ENCODE measurements around the gene NCKAP5. TPM values are rescaled to one million over a fixed set of nuclear protein-coding genes. Genes with fewer than 3 reads are reported as not detected.

The NCKAP5 gene
- total and polyA plus RNA-seq, 2 donors (not counting 1 experiment from before 2014, with no cell fraction given) = not detected

DNA sequence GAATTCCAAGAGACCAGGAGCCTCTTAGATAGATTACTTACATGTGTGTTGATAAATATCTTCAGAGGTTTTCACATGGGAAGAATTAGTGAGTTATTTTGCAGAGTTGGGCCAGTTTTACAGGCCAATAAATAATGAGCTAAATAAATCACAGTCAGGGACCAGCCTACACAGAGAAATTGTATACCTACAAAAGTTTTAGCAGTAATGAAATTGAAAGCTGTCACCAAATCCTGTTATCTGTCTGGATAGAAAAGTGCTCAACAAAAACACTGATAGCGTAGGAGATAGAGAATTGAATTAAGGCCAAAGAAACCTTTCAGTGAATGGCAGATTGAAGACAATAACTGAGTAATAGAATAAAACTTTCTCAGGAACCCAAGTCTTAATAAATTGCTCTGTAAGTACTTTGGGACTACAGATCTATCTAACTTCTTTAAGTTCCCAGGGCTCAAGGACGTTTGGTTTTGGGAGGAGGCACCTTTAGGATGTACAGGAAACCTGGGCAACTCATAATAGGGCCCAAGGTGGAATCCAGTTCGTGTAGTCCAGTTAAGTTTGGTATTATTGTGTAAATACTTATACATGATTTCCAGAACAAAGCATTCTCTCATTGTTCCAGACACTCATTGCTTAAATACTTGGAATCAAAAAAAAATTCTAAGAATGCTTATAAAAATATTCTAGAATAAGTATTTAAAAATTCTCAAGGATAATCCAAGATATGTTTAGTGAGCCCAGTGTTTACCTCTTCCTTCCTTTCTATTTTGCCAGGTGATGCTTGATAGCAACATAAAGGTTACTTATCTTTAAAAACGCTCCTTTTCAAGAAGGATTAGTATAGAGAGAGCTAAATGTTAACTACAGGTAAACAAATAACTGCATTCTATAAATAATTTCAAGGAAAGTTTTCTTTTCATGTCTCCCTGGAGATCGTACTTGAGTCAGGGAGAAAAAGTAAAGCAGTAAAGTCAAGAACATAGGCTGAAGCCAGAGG lies 134.5 kb downstream of the NCKAP5 start:
- Mint-ChIP-seq H3K4me3 (no peak overlapping the region), H3K27ac (no peak overlapping the region), H3K27me3 (no peaks in the 10 kb centered on the region), H3K4me1 (no peaks in the 10 kb centered on the region), H3K9me3 (ENCODE audit: insufficient read depth) (peaks cover 2% of the 10 kb centered on the region)
- ATAC-seq (ENCODE audit: low read depth) (no peak), DNase-seq (no peak)
- no CpG with 5 or more reads among the region's 5 CpGs for WGBS (ENCODE audit: insufficient coverage)
- H3K9me3 ChIP-seq (ENCODE audit: control extremely low read depth in 1 of 3, control insufficient read depth in 2 of 3, insufficient read depth in 1 of 3, low read length in 2 of 3) = peaks cover 0 to 2% (median 1%) of the 10 kb centered on the region in 3 donors
- no peaks in the 10 kb centered on the region for H3K79me2 ChIP-seq (ENCODE audit: control insufficient read depth, insufficient read depth, low read length)
- H2AFZ ChIP-seq (ENCODE audit: insufficient read depth, low read depth, low read length, poor library complexity, severe bottlenecking) = no peak overlapping the region
- H3K4me2 ChIP-seq (replicated peaks; ENCODE audit: low read depth, low read length, poor library complexity, severe bottlenecking) = no peak overlapping the region
- no peak overlapping the region for H3K9ac ChIP-seq (ENCODE audit: low read length)
- H4K20me1 ChIP-seq (ENCODE audit: control insufficient read depth, insufficient read depth, low read length, poor library complexity, severe bottlenecking) = no peaks in the 10 kb centered on the region
- POLR2A ChIA-PET = no interaction called here
- intact Hi-C loops (cut with micrococcal nuclease) = no loop called here
- H3K4me3 ChIP-seq (ENCODE audit: control extremely low read depth in 1 of 5, extremely low read depth in 1 of 5, insufficient read depth in 1 of 5, low read depth in 2 of 5, low read length in 4 of 5) = no peak overlapping the region
- H3K4me1 ChIP-seq (ENCODE audit: control insufficient read depth in 2 of 2, insufficient read depth in 2 of 2, low read length in 2 of 2) = no peaks in the 10 kb centered on the region
- CTCF ChIA-PET = no interaction called here
- no peaks in the 10 kb centered on the region for H3K27me3 ChIP-seq (replicated peaks in 1 of 4; ENCODE audit: control extremely low read depth in 1 of 4, control insufficient read depth in 3 of 4, insufficient read depth in 4 of 4, low read length in 3 of 4)
- H3K27ac ChIP-seq (ENCODE audit: low read length in 2 of 2) = no peak overlapping the region
- TF ChIP-seq, protein P1, sequence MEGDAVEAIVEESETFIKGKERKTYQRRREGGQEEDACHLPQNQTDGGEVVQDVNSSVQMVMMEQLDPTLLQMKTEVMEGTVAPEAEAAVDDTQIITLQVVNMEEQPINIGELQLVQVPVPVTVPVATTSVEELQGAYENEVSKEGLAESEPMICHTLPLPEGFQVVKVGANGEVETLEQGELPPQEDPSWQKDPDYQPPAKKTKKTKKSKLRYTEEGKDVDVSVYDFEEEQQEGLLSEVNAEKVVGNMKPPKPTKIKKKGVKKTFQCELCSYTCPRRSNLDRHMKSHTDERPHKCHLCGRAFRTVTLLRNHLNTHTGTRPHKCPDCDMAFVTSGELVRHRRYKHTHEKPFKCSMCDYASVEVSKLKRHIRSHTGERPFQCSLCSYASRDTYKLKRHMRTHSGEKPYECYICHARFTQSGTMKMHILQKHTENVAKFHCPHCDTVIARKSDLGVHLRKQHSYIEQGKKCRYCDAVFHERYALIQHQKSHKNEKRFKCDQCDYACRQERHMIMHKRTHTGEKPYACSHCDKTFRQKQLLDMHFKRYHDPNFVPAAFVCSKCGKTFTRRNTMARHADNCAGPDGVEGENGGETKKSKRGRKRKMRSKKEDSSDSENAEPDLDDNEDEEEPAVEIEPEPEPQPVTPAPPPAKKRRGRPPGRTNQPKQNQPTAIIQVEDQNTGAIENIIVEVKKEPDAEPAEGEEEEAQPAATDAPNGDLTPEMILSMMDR (IDR thresholded peaks at IDR 0.05) = no peak
- no peak for TF ChIP-seq EZH2 (IDR thresholded peaks at IDR 0.05; ENCODE audit: borderline replicate concordance, insufficient read depth, low read depth, low read length, poor library complexity, severe bottlenecking)
- H3K36me3 ChIP-seq (replicated peaks in 1 of 2; ENCODE audit: control extremely low read depth in 1 of 2, control insufficient read depth in 1 of 2, extremely low read depth in 1 of 2, insufficient read depth in 2 of 2, low read length in 1 of 2) = no peaks in the 10 kb centered on the region

DNA sequence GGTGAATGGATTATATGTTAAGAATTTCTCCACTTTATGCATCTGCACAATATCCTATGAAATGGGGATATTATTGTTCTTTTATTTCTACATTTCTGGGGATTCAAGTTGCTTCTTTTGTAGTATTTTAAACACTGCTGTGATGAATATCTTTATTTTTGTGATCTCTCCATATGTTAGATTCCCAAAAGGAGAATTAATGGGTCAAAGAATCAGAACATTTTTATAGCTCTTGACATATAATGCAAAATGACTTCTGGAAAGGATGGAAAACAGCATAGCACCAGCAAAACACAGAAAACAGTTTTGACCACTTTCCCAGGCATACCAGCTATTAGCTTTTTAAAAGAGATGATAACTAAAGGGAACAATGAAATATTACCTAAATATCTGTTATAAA lies 135.5 kb downstream of the NCKAP5 start:
- no peak for TF ChIP-seq EZH2 (IDR thresholded peaks at IDR 0.05; ENCODE audit: borderline replicate concordance, insufficient read depth, low read depth, low read length, poor library complexity, severe bottlenecking)
- TF ChIP-seq, protein P1 (IDR thresholded peaks at IDR 0.05) = no peak
- Histone ChIP-seq H3K4me3 (ENCODE audit: control extremely low read depth in 1 of 5, extremely low read depth in 1 of 5, insufficient read depth in 1 of 5, low read depth in 2 of 5, low read length in 4 of 5) (no peak overlapping the region), H3K4me2 (replicated peaks; ENCODE audit: low read depth, low read length, poor library complexity, severe bottlenecking) (no peak overlapping the region), H3K4me1 (ENCODE audit: control insufficient read depth in 2 of 2, insufficient read depth in 2 of 2, low read length in 2 of 2) (no peaks in the 10 kb centered on the region), H3K9me3 (ENCODE audit: control extremely low read depth in 1 of 3, control insufficient read depth in 2 of 3, insufficient read depth in 1 of 3, low read length in 2 of 3) (peaks cover 0 to 3% (median 1%) of the 10 kb centered on the region in 3 donors), H3K27me3 (replicated peaks in 1 of 4; ENCODE audit: control extremely low read depth in 1 of 4, control insufficient read depth in 3 of 4, insufficient read depth in 4 of 4, low read length in 3 of 4) (no peaks in the 10 kb centered on the region), H3K79me2 (ENCODE audit: control insufficient read depth, insufficient read depth, low read length) (no peaks in the 10 kb centered on the region), H3K27ac (ENCODE audit: low read length in 2 of 2) (no peak overlapping the region), H3K36me3 (replicated peaks in 1 of 2; ENCODE audit: control extremely low read depth in 1 of 2, control insufficient read depth in 1 of 2, extremely low read depth in 1 of 2, insufficient read depth in 2 of 2, low read length in 1 of 2) (no peaks in the 10 kb centered on the region), H2AFZ (ENCODE audit: insufficient read depth, low read depth, low read length, poor library complexity, severe bottlenecking) (no peak overlapping the region), H4K20me1 (ENCODE audit: control insufficient read depth, insufficient read depth, low read length, poor library complexity, severe bottlenecking) (no peaks in the 10 kb centered on the region), H3K9ac (ENCODE audit: low read length) (no peak overlapping the region)
- ChIA-PET POLR2A (no interaction called here), CTCF (no interaction called here)
- intact Hi-C loops (cut with micrococcal nuclease) = no loop called here
- DNase-seq = no peak
- Mint-ChIP-seq H3K27me3 (no peaks in the 10 kb centered on the region), H3K4me1 (no peaks in the 10 kb centered on the region), H3K4me3 (no peak overlapping the region), H3K27ac (no peak overlapping the region), H3K9me3 (ENCODE audit: insufficient read depth) (peaks cover 2% of the 10 kb centered on the region)
- ATAC-seq (ENCODE audit: low read depth) = no peak
